ENCODE measurements around the gene CCDC40.
"Not testable (repeated sequence)": the region's sequence is repeated elsewhere in the genome, so short reads cannot be mapped to it uniquely, and the experiment has no call there.

The CCDC40 gene

DNA sequence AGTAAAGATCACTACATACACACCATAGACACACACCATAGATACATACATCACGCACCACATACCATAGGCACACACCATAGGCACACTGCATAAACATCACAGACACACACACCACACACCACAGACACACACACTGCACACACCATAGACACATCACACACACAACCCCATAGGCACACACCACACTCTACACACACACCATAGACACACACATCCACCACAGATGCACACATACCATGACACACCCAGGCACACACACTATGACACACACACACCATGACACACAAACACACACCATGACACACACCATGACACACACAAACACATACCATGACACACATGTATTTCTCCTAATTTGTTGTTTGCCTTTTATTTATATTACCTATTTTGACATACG is 14.8 kb upstream of the CCDC40 start:
- DNase-seq (ENCODE audit: low read depth in 2 of 2): no peak

DNA sequence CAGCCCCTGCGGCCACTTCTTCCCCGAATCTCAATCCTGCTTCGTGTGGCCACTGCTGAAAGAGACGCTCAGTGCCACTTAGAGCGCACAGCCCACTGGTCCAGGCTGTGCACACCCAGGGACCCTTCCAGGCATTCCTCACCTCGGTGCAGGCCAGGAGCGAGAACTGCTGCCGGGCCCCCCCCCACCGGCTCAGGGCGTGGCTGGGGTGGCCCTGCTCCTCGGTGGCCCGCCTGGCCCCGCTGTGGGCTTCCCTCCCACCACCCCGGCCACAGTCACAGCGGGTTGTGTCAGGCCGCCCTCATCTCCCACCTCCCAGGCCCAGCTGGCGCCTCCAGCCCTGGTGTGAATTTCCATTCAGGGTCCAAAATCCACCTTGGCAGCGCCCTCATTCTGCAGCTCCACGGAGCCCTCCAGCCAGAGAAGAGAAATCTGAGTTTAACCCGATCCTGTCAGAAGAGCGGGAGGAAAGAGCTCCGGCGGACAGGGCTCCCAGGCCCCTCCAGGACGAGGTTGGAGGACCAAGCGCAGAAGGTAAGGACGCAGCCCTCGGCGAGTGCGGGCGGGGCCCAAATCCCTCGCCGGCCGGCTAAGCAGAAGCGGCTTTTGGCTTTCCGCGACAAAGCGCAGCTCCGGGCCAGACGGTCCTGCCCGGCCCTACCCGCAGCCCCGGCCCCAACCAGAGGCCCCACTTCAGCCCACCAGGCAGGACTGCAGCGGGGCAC is 12.8 kb upstream of the CCDC40 start:
- DNase-seq (ENCODE audit: low read depth in 2 of 2): no peak

DNA sequence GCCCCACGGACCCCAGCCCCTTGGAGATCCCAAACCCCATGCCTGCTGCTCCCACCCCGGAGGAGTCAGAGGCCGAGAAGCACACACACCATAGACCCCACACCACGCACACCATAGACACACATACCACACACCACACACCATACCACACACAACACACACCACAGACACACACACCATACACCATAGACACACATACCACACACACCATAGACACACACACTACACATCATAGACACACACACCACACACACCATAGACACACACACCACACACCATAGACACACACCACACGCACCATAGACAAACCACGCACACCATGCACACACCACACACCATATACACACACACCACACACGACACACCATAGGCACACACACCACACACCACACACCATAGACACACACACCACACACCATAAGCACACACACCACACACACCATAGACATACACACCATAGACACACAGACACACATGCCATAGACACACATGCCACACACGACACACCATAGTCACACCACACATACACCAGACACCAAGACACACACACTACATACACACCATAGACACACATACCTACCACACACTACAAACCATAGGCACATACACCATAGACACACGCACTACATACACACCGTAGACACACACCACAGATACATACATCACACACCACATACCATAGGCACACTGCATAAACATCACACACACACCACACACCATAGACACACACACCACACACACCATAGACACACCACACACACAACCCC is 12.1 kb upstream of the CCDC40 start:
- DNase-seq (ENCODE audit: low read depth in 2 of 2): no peak

DNA sequence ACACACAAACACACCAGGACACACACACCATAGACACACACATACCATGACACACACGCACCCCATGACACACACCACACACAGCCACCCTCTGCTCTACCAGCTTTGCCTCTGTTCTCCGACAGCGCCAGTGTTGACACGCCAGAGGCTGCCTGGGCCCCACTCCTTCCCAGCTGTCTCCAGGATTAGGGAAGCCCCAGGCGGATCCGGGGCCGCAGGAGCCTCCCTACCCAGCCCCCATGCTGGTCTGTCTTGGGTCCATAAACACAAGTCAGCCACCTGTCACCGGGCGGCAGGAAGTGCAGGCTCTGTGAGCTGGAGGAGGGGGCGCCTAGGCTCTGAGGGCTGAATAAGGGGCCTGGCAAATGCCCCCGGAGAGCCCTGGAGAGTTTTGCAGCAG is 11.3 kb upstream of the CCDC40 start:
- DNase-seq (ENCODE audit: low read depth in 2 of 2): no peak

DNA sequence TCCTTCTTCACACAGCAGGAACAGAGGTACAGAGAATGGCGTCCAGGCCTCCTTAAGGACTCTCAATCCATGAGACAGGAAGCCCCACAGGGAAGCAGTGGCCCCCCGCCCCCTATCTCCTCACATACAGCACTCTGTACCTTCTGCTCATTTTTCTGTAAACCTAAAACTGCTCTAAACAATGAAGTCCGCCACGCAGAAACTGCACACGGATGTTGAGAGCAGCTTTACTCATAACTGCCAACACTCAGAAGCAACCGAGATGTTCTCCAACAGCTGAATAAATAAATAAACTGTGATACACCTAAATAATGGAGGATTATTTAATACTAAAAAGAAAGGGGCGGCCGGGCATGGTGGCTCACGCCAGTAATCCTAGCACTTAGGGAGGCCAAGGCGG is 10.6 kb upstream of the CCDC40 start:
- DNase-seq (ENCODE audit: low read depth in 2 of 2): no peak

DNA sequence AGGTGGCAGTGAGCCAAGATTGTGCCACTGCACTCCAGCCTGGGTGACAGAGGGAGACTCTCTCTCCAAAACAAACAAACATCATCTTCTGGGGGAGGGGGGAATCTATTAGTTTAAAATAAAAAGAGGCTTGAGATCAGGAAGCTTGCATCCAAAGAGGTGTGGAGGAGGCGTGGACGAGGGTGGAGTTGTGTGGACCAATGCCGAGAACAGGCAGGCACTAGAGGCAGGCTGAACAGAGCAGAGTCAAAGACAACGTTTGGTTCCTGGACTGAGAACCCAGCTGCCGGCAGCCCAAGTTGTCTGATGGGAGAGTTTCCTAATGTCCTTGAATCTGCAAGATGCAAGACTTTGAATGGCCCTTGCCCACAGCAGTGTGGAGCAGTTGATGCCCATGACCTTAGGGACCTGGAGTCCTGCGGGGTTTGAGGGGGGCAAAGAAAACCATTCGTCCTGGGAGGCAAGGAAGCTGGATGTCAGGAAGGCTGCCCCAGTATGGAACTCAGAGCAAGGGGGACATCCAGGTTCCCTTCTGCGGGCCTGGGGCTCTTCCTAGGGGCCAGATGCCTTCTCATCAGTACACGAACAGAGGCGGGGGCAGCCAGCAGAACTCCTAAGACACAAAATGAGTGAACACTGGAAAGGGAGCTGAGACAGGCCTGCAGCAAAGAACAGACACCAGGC is 9.9 kb upstream of the CCDC40 start:
- DNase-seq (ENCODE audit: low read depth in 2 of 2): no peak

DNA sequence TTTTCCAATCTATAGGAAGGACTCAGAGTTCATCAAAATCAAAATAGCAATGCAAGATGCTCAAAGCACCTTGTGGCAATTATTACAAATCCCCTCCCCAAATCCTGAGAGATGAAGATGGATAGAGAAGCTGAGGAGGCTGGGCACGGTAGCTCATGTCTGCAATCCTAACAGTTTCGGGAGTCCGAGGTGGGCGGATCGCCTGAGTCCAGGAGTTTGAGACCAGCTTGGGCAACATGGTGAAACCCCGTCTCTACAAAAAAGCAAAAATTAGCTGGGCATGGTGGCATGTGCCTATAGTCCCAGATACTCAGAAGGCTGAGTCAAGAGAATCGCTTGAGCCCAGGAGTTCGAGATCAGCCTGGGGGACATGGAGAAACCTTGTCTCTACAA is 9.4 kb upstream of the CCDC40 start:
- DNase-seq (ENCODE audit: low read depth in 2 of 2): no peak

DNA sequence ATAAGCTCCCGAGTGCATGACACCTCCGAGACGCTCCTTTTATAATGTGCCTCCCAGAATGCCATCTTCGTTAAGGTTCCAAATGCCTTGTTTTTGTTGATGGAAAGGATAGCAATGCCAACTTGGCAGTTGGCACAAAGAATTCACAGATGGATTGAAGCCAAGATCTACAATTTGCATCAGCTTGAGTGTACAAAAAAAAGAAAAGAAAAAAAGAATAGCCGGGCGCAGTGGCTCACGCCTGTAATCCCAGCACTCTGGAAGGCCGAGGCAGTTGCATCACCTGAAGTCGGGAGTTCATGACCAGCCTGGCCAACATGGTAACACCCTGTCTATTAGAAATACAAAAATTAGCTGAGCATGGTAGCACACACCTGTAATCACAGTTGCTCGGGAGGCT is 8.4 kb upstream of the CCDC40 start:
- DNase-seq (ENCODE audit: low read depth in 2 of 2): no peak

DNA sequence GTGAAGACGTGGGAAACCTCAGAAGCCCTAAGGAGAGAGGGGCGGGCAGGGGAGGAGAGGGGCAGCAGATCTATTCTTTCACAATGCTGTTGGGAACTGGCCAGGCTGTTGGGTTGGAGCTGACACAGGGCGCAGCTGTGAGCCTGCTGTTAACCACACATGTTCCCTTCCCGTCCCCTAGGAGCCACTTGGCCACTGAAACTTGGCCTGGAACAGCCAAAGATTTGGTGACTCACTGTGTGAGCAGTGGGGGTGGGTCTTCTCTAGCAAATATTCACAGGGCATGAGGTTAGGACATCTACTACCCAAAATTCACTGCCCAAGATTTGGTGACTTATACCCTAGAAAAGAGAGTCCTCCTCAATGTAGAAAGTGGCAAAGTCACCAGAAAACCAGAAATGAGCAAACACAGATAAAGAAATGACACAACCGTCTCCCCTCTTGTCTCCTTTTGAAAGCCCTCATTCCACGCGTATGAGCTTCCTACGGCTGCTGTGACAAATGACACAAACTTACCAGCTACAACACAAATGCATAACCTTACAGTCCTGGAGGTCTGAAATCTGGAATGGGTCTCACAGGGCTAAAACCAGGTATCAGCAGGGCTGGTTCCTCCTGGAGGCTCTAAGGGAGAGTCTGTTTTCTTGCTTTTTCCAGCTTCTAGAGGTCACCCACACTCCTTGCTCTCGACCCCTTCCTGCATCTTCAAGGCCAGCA is 7.0 kb upstream of the CCDC40 start:
- DNase-seq (ENCODE audit: low read depth in 2 of 2): no peak

DNA sequence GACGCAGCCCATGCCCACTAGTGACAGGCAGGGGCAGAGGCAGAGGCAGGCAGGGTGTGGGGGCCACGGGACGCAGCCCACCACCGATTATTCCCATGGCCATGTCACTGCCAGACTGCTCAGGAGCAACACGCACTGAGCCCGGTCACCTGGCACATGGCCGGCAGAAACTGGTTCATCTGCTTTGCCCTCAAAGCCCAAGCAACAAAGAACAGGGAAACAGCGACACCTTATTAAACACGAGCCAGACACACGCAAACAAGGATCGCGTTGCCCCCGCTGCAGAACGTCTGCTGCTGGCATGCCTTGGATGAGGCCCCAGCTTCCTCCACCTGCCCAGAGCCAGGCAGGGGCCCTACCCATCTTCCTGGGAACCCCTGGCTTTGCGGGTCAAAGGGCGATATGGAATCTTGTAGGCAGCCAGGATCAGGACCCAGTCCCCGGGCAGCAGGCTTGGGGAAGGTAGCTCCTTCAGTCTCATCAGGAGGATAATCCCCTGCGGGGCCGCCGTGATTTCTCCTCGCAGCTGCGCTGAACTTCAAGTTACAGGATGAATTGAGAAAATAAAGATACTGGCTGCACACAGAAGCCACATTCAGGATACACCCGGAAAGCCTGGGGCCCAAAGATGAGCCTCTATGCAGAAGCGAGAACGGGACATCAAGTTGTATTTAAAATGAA is 5.6 kb upstream of the CCDC40 start:
- DNase-seq (ENCODE audit: low read depth in 2 of 2): no peak

DNA sequence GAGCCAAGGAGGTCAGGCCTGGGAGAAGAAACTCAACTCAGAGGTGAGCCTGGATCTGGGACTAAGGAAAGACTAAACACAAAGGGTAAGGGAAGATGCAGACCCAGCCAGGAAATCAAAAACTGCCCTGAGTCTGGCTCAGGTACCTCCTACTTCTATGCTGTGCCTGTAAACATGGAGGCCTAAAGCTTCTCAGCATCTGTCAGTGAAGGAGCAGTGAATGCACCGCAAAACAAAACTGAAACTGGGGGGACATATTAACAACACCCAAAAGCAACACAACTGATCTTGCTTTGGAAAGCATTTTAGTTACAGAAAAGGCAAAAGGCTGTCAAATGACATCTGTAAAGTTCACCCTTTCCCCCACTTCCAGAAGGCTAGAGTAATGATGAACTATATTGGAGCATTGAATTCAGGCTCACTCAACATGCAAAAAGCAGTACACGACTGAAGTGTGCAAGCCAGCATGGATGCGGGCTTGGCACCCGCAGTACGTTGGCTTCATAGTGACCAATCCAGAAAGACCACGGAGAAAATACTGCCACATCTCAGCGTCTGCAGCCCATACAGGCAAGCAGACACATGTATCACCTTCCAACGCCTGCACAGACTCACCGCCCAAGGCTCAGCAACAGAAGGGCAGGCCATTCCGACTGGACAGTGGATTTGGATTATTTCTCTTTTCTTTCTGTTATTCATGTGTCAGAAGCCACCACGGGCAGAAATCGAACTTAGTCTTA is 4.6 kb upstream of the CCDC40 start:
- DNase-seq (ENCODE audit: low read depth in 2 of 2): no peak

DNA sequence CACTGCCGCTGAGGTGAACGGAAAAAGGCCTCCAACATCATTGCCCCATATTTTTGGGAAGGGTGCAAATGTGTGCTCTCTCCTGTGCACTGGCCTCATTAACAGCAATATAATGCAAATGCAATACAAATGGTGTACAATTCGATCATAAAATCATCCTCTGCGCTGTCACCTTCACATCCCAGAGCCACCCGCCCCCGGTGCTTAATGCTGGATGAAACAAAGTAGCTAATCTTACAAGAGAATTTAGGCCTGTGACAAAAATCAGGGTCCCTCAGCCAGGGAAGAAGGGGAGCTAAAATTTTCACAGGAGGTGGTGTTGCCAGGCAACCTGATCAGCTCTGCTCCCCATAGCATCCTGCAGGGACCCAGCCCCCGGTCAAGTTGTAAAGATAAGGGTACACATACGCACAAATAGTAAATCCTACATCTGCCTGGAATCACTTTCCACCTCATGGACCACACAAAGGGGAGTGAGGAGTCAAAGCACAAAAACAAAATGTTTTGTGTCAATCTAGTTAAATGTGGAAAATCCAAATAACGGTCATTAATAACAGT is 3.7 kb upstream of the CCDC40 start:
- DNase-seq (ENCODE audit: low read depth in 2 of 2): no peak

DNA sequence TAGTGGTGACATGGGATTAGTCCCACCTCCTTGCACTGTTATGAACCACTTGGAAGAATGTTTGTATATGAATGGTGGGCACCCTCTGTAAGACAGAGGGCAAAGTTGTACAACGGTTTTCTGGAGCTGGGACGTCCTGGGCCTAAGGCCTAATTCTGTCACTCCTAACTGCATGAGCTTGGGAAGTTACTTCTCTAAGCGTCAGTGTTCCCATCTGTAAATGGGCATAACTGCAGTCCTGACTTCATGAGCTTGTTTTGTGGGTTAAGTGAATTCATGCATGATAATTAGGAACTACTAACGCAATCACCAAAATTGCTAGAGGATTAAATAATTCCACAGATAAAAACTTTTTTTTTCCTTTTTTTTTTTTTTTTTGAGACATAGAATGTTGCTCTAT is 2.6 kb upstream of the CCDC40 start:
- no peak for DNase-seq (ENCODE audit: low read depth in 2 of 2)

DNA sequence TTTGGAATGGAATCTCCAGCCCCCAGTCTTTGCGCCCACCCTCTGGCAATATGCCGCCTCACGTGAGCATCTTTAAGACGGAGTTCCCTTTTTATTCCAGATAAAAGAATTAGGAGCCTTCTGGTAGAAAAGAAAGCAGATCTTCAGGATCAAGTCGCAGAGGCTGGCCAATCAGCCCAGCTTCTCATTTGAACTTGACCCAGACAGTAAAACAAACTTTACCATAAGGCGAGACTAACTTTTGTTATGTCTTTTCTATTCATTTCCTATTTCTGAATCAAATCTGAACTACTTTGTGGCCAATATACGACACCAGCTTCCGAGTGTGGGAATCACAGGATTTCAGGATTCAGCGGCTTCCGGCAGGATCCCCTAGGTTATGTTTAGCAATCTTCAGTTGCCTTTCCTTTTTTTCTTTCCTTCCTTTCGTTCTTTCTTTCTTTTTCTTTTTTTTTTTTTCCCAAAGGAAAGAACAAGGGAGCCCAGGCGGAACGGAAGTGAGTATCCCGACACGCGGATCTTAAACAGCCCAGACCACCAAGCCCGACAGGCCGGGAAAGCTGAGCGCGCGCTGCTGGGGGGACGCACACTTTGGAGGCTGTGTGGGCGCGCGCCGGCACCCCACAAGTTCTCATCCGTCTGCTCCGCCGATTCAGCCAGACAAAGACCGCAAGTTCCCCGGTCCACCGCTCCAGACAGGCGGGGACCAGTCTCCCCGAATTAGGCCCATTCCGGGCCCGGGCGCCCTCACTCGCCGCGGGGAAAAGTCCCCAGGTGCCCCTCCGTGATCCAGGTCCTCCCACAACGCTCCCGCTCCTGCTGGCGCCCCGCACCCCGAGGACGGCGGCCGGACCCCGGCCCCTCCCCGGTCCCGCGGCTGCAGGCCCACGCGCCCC is 1.4 kb upstream of the CCDC40 start:
- DNase-seq (ENCODE audit: low read depth in 2 of 2): peak in 1 of 2 donors; percentile 6

DNA sequence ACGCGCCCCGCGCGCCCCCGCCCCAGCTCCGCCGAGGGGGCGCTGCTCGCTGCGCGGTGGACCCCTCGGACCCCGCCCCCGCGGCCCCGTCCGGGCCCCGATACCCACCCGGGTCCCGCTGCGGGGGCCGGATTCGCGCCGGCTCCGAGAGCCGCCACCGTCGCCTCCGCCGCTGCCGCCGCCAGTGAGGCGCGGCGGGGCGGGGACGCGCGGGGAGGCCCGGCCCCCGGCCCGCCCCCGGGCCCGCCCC is 830 bp upstream of the CCDC40 start, which contains the start of gene TBC1D16:
Gene TBC1D16, minus strand, starts transcription at position 186 of the 250 bp plus-strand sequence. CDS start 22,325 bp downstream, outside the sequence.
- DNase-seq (ENCODE audit: low read depth in 2 of 2): no peak

DNA sequence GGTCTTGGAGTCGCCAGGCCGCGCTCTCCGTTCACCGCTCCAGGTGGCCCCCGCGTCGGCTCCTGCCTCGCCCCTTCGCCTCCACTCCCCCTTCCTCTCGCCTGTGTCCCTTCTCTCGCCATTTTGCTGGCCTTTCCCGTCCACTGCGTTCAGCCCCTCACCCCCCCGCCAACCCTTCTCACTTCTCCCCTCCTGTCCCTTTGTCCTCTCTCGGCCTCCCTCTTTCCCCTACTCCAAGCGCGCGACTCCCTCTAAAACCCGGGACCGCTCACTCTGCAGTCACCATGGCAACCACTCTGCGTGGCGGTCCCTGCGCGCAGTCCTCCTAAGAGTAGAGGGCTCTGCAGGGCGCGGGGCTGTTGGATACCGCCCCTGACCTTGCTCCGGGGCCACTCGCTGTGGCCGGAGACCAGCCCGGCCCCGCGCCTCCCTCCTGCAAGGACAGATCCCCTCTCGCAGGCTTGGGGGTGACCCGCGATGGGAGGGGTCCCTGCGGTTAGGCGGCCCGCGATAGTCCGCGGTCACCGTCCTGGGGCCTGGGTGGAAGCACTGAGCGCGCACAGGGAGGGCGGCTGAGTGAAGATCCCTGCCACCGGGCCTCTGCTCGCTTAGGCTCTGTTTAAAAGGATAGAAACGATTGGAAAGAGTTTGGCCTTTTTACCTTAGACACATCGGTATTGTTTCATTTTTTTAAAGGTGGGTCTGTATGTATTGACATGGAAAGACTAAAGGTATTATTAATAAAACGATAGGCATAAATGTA is 454 bp downstream of the CCDC40 start:
- peak in 1 of 2 donors; percentile 6 for DNase-seq (ENCODE audit: low read depth in 2 of 2)

DNA sequence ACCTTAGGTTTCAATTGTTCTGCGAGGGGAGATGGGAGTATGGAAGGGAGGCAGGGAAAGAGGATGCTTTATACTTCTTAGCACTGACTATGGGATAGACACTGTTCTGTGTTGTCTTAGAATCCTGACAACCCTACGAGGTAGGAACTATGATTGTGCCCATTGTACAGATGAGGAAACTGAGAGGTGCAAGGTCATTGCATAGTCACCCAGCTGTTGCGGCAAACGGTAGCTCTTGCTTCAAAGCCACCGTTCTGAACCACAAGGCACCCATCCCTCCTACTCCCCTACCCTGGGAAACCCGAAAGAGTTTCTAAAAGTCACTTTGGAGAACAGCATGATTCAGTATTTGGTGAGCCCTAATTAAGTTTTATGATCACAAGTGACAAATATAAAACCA is 7.5 kb downstream of the CCDC40 start:
- no peak for DNase-seq (ENCODE audit: low read depth in 2 of 2)

DNA sequence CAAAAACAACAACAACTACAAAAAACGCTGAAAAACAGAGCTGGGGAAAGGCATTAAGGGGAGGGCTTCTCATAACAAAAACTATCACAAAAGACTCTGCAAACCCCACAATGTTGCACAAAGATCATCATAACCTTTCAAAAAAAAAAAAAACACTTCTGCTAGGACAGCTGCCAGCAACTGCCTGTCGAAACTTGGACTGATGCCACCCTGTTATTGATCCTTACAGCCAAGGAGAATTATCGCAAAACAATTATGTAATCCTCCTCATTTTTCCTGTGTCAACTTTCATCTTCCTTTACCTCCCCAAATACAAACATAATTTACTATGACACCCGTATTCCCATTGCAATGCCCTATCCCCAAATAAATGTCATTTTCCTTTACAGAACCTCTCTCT is 9.3 kb downstream of the CCDC40 start:
- no peak for DNase-seq (ENCODE audit: low read depth in 2 of 2)

DNA sequence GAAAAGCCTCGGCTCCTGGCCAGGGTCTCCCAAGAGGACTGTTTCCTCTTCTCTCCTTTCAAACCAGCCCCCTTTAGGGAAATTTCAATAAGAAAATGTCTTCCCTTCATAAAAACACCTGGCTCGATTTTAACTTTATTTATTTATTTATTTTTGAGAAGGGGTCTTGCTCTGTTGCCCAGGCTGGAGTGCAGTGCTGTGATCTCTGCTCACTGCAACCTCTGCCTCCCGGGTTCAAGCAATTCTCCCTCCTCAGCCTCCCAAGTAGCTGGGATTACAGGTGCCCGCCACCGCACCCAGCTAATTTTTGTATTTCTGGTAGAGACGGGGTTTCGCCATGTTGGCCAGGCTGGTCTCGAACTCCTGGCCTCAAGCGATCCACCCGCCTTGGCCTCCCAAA is 10.3 kb downstream of the CCDC40 start:
- DNase-seq (ENCODE audit: low read depth in 2 of 2): not testable (repeated sequence)

Measured in activated CD8-positive, alpha-beta memory T cell treated with anti-CD3 and anti-CD28 coated beads for 4 hours (primary cell).